ENCODE data around the gene ZBTB4. TPM values are rescaled to one million over a fixed set of nuclear protein-coding genes. Genes with fewer than 3 reads are reported as not detected.
A peak's percentile ranks its signal among the peaks of the same experiment; 100 is the strongest.

ZBTB4 gene
- total and polyA plus RNA-seq, 12 donors, result 17.8 to 80.1 (median 68.2) TPM

- Histone ChIP-seq H3K27me3 (no peaks in the 10 kb centered on the region), H3K9me3 (no peaks in the 10 kb centered on the region), H3K36me3 (peaks cover 0 to 60% (median 7%) of the 10 kb centered on the region in 9 donors), H3K27ac (peak overlapping the region in 9 of 10 donors; percentile 73 to 88 (median 79)), H3K4me1 (peaks cover 14 to 53% (median 47%) of the 10 kb centered on the region in 9 donors), H3K4me3 (no peak overlapping the region)
- TF ChIP-seq, protein P1, sequence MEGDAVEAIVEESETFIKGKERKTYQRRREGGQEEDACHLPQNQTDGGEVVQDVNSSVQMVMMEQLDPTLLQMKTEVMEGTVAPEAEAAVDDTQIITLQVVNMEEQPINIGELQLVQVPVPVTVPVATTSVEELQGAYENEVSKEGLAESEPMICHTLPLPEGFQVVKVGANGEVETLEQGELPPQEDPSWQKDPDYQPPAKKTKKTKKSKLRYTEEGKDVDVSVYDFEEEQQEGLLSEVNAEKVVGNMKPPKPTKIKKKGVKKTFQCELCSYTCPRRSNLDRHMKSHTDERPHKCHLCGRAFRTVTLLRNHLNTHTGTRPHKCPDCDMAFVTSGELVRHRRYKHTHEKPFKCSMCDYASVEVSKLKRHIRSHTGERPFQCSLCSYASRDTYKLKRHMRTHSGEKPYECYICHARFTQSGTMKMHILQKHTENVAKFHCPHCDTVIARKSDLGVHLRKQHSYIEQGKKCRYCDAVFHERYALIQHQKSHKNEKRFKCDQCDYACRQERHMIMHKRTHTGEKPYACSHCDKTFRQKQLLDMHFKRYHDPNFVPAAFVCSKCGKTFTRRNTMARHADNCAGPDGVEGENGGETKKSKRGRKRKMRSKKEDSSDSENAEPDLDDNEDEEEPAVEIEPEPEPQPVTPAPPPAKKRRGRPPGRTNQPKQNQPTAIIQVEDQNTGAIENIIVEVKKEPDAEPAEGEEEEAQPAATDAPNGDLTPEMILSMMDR (IDR thresholded peaks at IDR 0.05), result no peak
- intact Hi-C loops (cut with DNase I), result no loop called here
- no peak for ATAC-seq
- 82 to 90% methylated on average over 9 of the region's 9 CpGs for WGBS, 2 donors
- no peak for DNase-seq
These were observed 13.2 kb downstream of the ZBTB4 start for GRCh38 chr17:7466318-7466638.

- TF ChIP-seq, protein P1 (IDR thresholded peaks at IDR 0.05), result no peak
- peak in 3 of 8 donors; percentile 12 to 29 (median 14) for ATAC-seq
- no peak overlapping the region for H3K4me3 ChIP-seq
- WGBS, 2 donors, result 88 to 91% methylated on average over 33 of the region's 33 CpGs
- H3K27ac ChIP-seq, result peak overlapping the region in 8 of 10 donors; percentile 73 to 88 (median 80)
- peaks cover 13 to 47% (median 42%) of the 10 kb centered on the region in 9 donors for H3K4me1 ChIP-seq
- no peak for DNase-seq
- no peaks in the 10 kb centered on the region for H3K27me3 ChIP-seq
- H3K9me3 ChIP-seq, result no peaks in the 10 kb centered on the region
- H3K36me3 ChIP-seq, result peaks cover 0 to 63% (median 7%) of the 10 kb centered on the region in 9 donors
- intact Hi-C loops (cut with DNase I), result no loop called here
These were observed 13.7 kb downstream of the ZBTB4 start for GRCh38 chr17:7465597-7466275.

DNA sequence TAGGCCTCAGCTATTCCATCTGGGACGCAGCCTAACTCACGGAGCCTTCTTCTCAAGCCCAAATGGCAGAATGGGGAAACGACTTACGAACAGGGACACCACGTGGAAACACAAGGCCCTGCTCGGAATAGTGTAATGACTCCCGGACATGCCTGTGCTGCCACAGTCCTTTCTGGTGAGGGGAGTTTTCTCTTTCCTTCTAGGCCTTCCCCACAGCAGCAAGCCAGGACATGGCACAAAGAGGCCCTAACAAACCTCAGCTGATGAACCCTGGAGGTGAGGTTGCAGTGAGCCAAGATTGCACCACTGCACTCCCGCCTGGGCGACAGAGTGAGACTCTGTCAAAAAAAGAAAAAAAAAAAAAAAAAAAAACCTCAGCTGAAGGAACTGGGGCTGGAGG is 15.3 kb downstream of the ZBTB4 start:
- WGBS, 2 donors, result 91 to 95% methylated on average over 9 of the region's 9 CpGs
- TF ChIP-seq, protein P1 (IDR thresholded peaks at IDR 0.05), result no peak
- ATAC-seq (no peak), DNase-seq (no peak)
- Histone ChIP-seq H3K4me1 (peaks cover 8 to 32% (median 31%) of the 10 kb centered on the region in 9 donors), H3K9me3 (no peaks in the 10 kb centered on the region), H3K4me3 (no peak overlapping the region), H3K36me3 (peaks cover 0 to 63% (median 7%) of the 10 kb centered on the region in 9 donors), H3K27me3 (no peaks in the 10 kb centered on the region), H3K27ac (no peak overlapping the region)
- intact Hi-C loops (cut with DNase I), result no loop called here

DNA sequence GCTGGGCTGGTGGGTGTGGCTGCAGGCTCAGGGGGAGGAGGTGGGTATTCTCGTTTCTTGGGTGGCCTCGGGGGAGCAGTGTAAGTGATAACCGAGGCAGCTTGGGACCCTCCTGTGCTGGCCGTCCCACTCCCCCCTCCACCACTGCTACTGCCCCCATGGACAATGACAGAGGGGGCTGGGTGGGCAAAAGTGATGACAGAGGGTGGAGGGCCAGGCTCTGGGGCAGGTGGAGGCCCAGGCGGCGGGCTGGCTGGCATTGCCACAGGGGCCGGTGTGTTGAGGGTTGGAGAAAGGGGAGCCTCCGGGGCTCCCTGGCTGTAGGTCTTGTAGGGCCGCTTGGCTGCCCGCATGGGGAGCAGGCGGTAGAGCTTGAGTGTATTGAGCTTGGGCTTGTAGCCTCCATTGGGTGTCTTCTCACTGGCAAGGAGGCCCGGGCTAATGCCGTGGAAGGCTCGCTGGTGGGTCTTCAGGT is 16.0 kb downstream of the ZBTB4 start:
- H3K27me3 ChIP-seq, result no peaks in the 10 kb centered on the region
- no peak overlapping the region for H3K27ac ChIP-seq
- 85 to 86% methylated on average over 14 of the region's 14 CpGs for WGBS, 2 donors
- H3K36me3 ChIP-seq, result peaks cover 0 to 60% (median 7%) of the 10 kb centered on the region in 9 donors
- no peak overlapping the region for H3K4me3 ChIP-seq
- DNase-seq (no peak), ATAC-seq (no peak)
- TF ChIP-seq, protein P1 (IDR thresholded peaks at IDR 0.05), result no peak
- intact Hi-C loops (cut with DNase I), result no loop called here
- no peaks in the 10 kb centered on the region for H3K9me3 ChIP-seq
- peaks cover 8 to 30% (median 26%) of the 10 kb centered on the region in 9 donors for H3K4me1 ChIP-seq

Measured in heart right ventricle (tissue), 16 donors.